K562 (cell line): ENCODE data around the gene PITPNB. TPM values are rescaled to one million over a fixed set of nuclear protein-coding genes. Genes with fewer than 3 reads are reported as not detected.

Experiments used
- ATAC-seq: fragments of 200-7000 bp; cut with Tn5 transposase; 3 replicates; pipeline ENCODE4 v1.9.1; 2020; ENCODE audit warnings: moderate library complexity
- BruUV-seq: library from RNA; stranded (reverse); fragments of 400-500 nt; replicated peaks from 2 replicates; lab custom pipeline; 2021; lab: Mats Ljungman, UMichigan
- CTCF ChIA-PET: fragments of 300-600 bp; formaldehyde crosslinking; extraction: SDS; loops from one replicate; lab custom pipeline; 2021; ENCODE audit warnings: low intra/inter-chr PET ratio; lab: Yijun Ruan, JAX
- POLR2A ChIA-PET: fragments of 300-600, 350-650 bp; sonication (Branson Sonifier 250); formaldehyde crosslinking; extraction: SDS; loops from one replicate; lab custom pipeline; 2021; ENCODE audit warnings: antibody characterized with exemption, inconsistent platforms; lab: Yijun Ruan, JAX
- DNase-seq, 4 experiments: peaks; one replicate each; pipeline versions ENCODE4 v3.0.0 to v3.0.0-alpha.2; 2011 to 2018; ENCODE audit warnings: low spot score in 3 of 4, mixed read lengths in 3 of 4; ENCODE audit errors: extremely low read depth in 1 of 4
- FAIRE-seq: peaks from 2 replicates; lab custom pipeline; 2011; peaks lifted over from hg19 to GRCh38; lab: Jason Lieb, UNC
- H2AFZ ChIP-seq: 2 replicates; pipeline ENCODE4 v1.6.0; 2011; ENCODE audit warnings: low read depth, low read length, control low read depth, inconsistent platforms
- H3K27ac ChIP-seq: fragments of 200-600 bp; 3 replicates; pipeline ENCODE4 v1.8.0; 2011; ENCODE audit warnings: low read depth, mild to moderate bottlenecking, control low read depth, inconsistent platforms, low read length, moderate library complexity, mixed read lengths; ENCODE audit errors: extremely low read depth
- H3K27me3 ChIP-seq, 2 experiments: fragments of 300-600 bp in 1 of 2; 2 replicates in 1 of 2; 3 replicates in 1 of 2; pipeline versions ENCODE4 v1.6.0 to v1.8.0; 2011; ENCODE audit warnings: inconsistent platforms in 2 of 2, low read length in 2 of 2, mild to moderate bottlenecking in 1 of 2, mixed read lengths in 1 of 2, moderate library complexity in 1 of 2; ENCODE audit not compliant: control insufficient read depth in 2 of 2, insufficient read depth in 2 of 2
- H3K36me3 ChIP-seq: fragments of 300-600 bp; 3 replicates; pipeline ENCODE4 v1.8.0; 2011; ENCODE audit warnings: mild to moderate bottlenecking, low read length, inconsistent platforms; ENCODE audit not compliant: control insufficient read depth, insufficient read depth
- H3K4me1 ChIP-seq, 2 experiments: fragments of 200-600 bp in 1 of 2; replicated peaks in 1 of 2; 2 replicates in 1 of 2; 3 replicates in 1 of 2; pipeline versions ENCODE4 v1.5.1 to v1.8.0; 2011; ENCODE audit warnings: inconsistent platforms in 2 of 2, low read length in 2 of 2, mild to moderate bottlenecking in 1 of 2, mixed read lengths in 1 of 2, moderate library complexity in 1 of 2; ENCODE audit not compliant: control insufficient read depth in 2 of 2, insufficient read depth in 2 of 2
- H3K4me2 ChIP-seq: 2 replicates; pipeline ENCODE4 v1.6.1; 2011; ENCODE audit warnings: low read length, control low read depth, inconsistent platforms, mixed read lengths; ENCODE audit not compliant: insufficient read depth
- H3K4me3 ChIP-seq: fragments of 200-600 bp; sonication (generic), shearing (Covaris generic); 2 replicates; pipeline ENCODE4 v1.5.1; 2016; ENCODE audit warnings: control low read depth, inconsistent platforms
- H3K79me2 ChIP-seq: fragments of 200-600 bp; 3 replicates; pipeline ENCODE4 v1.8.0; 2011; ENCODE audit warnings: low read length, inconsistent platforms; ENCODE audit not compliant: control insufficient read depth, insufficient read depth
- H3K9ac ChIP-seq, 2 experiments: 2 replicates each; pipeline versions ENCODE4 v1.6.0 to v1.6.1; 2011; ENCODE audit warnings: low read depth in 2 of 2, low read length in 2 of 2, control low read depth in 1 of 2, inconsistent platforms in 1 of 2, mild to moderate bottlenecking in 1 of 2, mixed read lengths in 1 of 2; ENCODE audit not compliant: insufficient read depth in 1 of 2
- H3K9me1 ChIP-seq: one replicate; pipeline ENCODE4 v1.6.0; 2011; ENCODE audit warnings: inconsistent platforms, mild to moderate bottlenecking, low read length, moderate library complexity; ENCODE audit not compliant: control insufficient read depth, insufficient read depth
- H3K9me3 ChIP-seq: replicated peaks from 2 replicates; pipeline ENCODE4 v1.5.1; 2011; ENCODE audit warnings: low read depth, low read length, inconsistent platforms; ENCODE audit not compliant: control insufficient read depth, insufficient read depth
- H4K20me1 ChIP-seq: replicated peaks from 2 replicates; pipeline ENCODE4 v1.6.1; 2011; ENCODE audit warnings: low read length, inconsistent platforms, mixed read lengths; ENCODE audit not compliant: control insufficient read depth, insufficient read depth
- IFI16 ChIP-seq: fragments of 250-450 bp; sonication (Bioruptor Pico); IDR thresholded peaks from 2 replicates; pipeline ENCODE4 v2.1.2; 2022; ENCODE audit warnings: mild to moderate bottlenecking, inconsistent platforms
- PATZ1 ChIP-seq: fragments of 250-450 bp; sonication (Bioruptor Pico); IDR thresholded peaks from 2 replicates; pipeline ENCODE4 v1.5.0; 2020; ENCODE audit warnings: mild to moderate bottlenecking, borderline replicate concordance
- ZNF121 ChIP-seq: sonication (generic); formaldehyde crosslinking; conservative IDR thresholded peaks from 2 replicates; pipeline ENCODE4 v1.8.0; 2022; ENCODE audit warnings: missing genetic modification reagents
- ZNF280A ChIP-seq: fragments of 450-650 bp; IDR thresholded peaks from 2 replicates; pipeline ENCODE4 v1.6.1; 2018; ENCODE audit warnings: mild to moderate bottlenecking, low read depth; ENCODE audit not compliant: partially characterized antibody
- ZNF436 ChIP-seq: fragments of 250-450, 450-650 bp; sonication (Bioruptor Pico); formaldehyde crosslinking; IDR thresholded peaks from 2 replicates; pipeline ENCODE4 v1.7.0; 2020; ENCODE audit warnings: mild to moderate bottlenecking
- ZZZ3 ChIP-seq: fragments of 450-650 bp; IDR thresholded peaks from 2 replicates; pipeline ENCODE4 v1.6.1; 2016; ENCODE audit warnings: antibody characterized with exemption, mild to moderate bottlenecking, moderate library complexity
- in situ Hi-C: fragments of 300-500 bp; cut with MboI; formaldehyde crosslinking; loops from 4 replicates; pipeline ENCODE4 v1.15.0; 2018; ENCODE audit warnings: inconsistent platforms, mixed read lengths
- intact Hi-C: fragments of 100-400 bp; cut with micrococcal nuclease; formaldehyde crosslinking; loops from 2 replicates; pipeline ENCODE4 v1.14.2; 2022
- polyA plus RNA-seq, 8 experiments: library from polyadenylated mRNA; depleted of rRNA in 4 of 8; stranded (reverse) in 5 of 8; unstranded in 3 of 8; fragments of >200 nt; fragmentation: Nextera tagmentation in 2 of 8; fragmentation: Illumina TruSeq in 1 of 8; extraction: Ambion mirVana in 2 of 8; extraction: Trizol in 1 of 8; gene quantifications; 2 replicates each; pipeline versions ENCODE4 v1.2.1 to v1.2.3, GENCODE V29; 2011 to 2014; ENCODE audit warnings: inconsistent platforms in 1 of 8, missing spikeins in 1 of 8
- total RNA-seq, 7 experiments: library from RNA; depleted of rRNA in 6 of 7; stranded (reverse); fragments of >200 nt in 6 of 7; fragmentation: Illumina TruSeq in 2 of 7; extraction: Trizol in 2 of 7; gene quantifications; 2 replicates each; pipeline versions ENCODE4 v1.2.1 to v1.2.3, GENCODE V29; 2011 to 2021; ENCODE audit warnings: low replicate concordance in 1 of 7

The PITPNB gene
- total and polyA plus RNA-seq, 9 of the 15 experiments (the other 6 are each of a cell fraction or from before 2014, with no cell fraction given), result 13.1 to 52.4 (median 34.7) TPM

GRCh38 chr22:27947448-27947847, 28.4 kb upstream of the PITPNB start (continued):
- no peak for TF ChIP-seq ZNF280A
- TF ChIP-seq IFI16, result no peak
- TF ChIP-seq PATZ1, result no peak
- TF ChIP-seq ZZZ3, result no peak
- TF ChIP-seq, all 486 proteins: peak for 0

GRCh38 chr22:27941143-27941542, 22.1 kb upstream of the PITPNB start:
- Histone ChIP-seq H4K20me1 (no peaks in the 10 kb centered on the region), H2AFZ (no peak overlapping the region), H3K27me3 (no peaks in the 10 kb centered on the region), H3K9me3 (no peaks in the 10 kb centered on the region), H3K4me2 (no peak overlapping the region), H3K4me3 (no peak overlapping the region), H3K79me2 (no peaks in the 10 kb centered on the region), H3K9me1 (no peaks in the 10 kb centered on the region), H3K4me1 (no peaks in the 10 kb centered on the region; a peak in 1 of 5 replicates), H3K9ac (no peak overlapping the region), H3K36me3 (no peaks in the 10 kb centered on the region), H3K27ac (no peak overlapping the region)
- ATAC-seq, result no peak
- DNase-seq, result no peak
- ChIA-PET CTCF (no interaction called here), POLR2A (interaction anchor here (0.6 to 1.4 kb wide), 2 partner anchors 11 to 21 kb away, joined by 3 read pairs; no protein-coding TSS in a partner anchor)
- TF ChIP-seq ZNF121 (CRISPR knock-in tag) (peak; percentile 54), ZNF436 (no peak)
- intact Hi-C loops (no loop called here), in situ Hi-C loops (no loop called here)
- no peak for FAIRE-seq
- no TSS peak for BruUV-seq
